Heart left ventricle (tissue), 16 donors: Measurements from ENCODE around the gene STXBP2. TPM values are rescaled to one million over a fixed set of nuclear protein-coding genes. Genes with fewer than 3 reads are reported as not detected.

ENCODE experiments used
- ATAC-seq, 4 donors: fragments of 200-7000 bp; cut with Tn5 transposase; one replicate each; pipeline ENCODE4 v1.9.1; 2020 to 2022; ENCODE audit warnings: moderate library complexity in 4 of 4, mild to moderate bottlenecking in 3 of 4, moderate number of reproducible peaks in 1 of 4
- DNase-seq, 5 donors: peaks; one replicate each; pipeline ENCODE4 v3.0.0-alpha.2; 2020
- H3K27ac ChIP-seq, 12 donors: fragments of 200-600 bp; sonication (generic) in 4 of 12; one replicate each; pipeline versions ENCODE4 v1.5.0 to v1.8.0; 2016 to 2022; ENCODE audit warnings: mild to moderate bottlenecking in 2 of 12
- H3K27me3 ChIP-seq, 9 donors: fragments of 200-600 bp; sonication (generic) in 2 of 9; one replicate each; pipeline versions ENCODE4 v1.5.1 to v1.8.0; 2016 to 2022; ENCODE audit warnings: mild to moderate bottlenecking in 3 of 9
- H3K36me3 ChIP-seq, 9 donors: fragments of 200-600 bp; sonication (generic) in 2 of 9; one replicate each; pipeline versions ENCODE4 v1.5.0 to v1.8.0; 2018 to 2022; ENCODE audit warnings: mild to moderate bottlenecking in 2 of 9
- H3K4me1 ChIP-seq, 12 donors: fragments of 200-600 bp; sonication (generic) in 4 of 12; one replicate each; pipeline versions ENCODE4 v1.5.0 to v1.8.0; 2016 to 2022; ENCODE audit warnings: mild to moderate bottlenecking in 3 of 12
- H3K4me3 ChIP-seq, 12 donors: fragments of 200-600 bp; sonication (generic) in 4 of 12; one replicate each; pipeline versions ENCODE4 v1.5.0 to v1.8.0; 2017 to 2022; ENCODE audit warnings: mild to moderate bottlenecking in 9 of 12, moderate library complexity in 4 of 12
- H3K9me3 ChIP-seq, 12 donors: fragments of 200-600 bp; sonication (generic) in 4 of 12; one replicate each; pipeline versions ENCODE4 v1.5.0 to v1.8.0; 2016 to 2022; ENCODE audit warnings: mild to moderate bottlenecking in 1 of 12
- POLR2A ChIP-seq, 2 donors: fragments of 450-650 bp; IDR thresholded peaks; one replicate each; pipeline ENCODE4 v1.6.1; 2017; ENCODE audit warnings: antibody characterized with exemption in 2 of 2, mild to moderate bottlenecking in 2 of 2, moderate library complexity in 2 of 2
- WGBS, 4 donors: extraction: QIAGEN DNeasy Blood & Tissue Kit in 2 of 4; methylation state at CpG; one replicate each; pipeline versions ENCODE4 v1.1.5 to v1.1.7; 2013 to 2018; 5-methylcytosine and 5-hydroxymethylcytosine counted together
- intact Hi-C, 10 donors: fragments of 100-400 bp; cut with DNase I; formaldehyde crosslinking; loops; one replicate each; pipeline versions ENCODE4 v1.11.1 to v1.14.2; 2022
- polyA plus RNA-seq, 2 donors: library from polyadenylated mRNA; stranded (reverse); fragments of 200-250 nt; gene quantifications; one replicate each; pipeline ENCODE4 v1.2.3, GENCODE V29; 2013
- total RNA-seq, 9 donors: library from RNA; depleted of rRNA in 2 of 9; stranded (reverse); fragments of >200 nt in 2 of 9; fragmentation: NEBNext Ultra II Directional in 3 of 9; extraction: Animal tissue kit (Norgen Biotek cat#: 25700) in 3 of 9; gene quantifications; one replicate each; pipeline versions ENCODE4 v1.1.0 to v1.2.4, GENCODE V29; 2016 to 2023
- TF ChIP-seq, protein P1 (sequence below), 12 donors: fragments of 200-600 bp; sonication (generic) in 4 of 12; IDR thresholded peaks; one replicate each; pipeline versions ENCODE4 v1.5.0 to v1.8.0; 2018 to 2022; ENCODE audit warnings: antibody characterized with exemption in 12 of 12, mild to moderate bottlenecking in 5 of 12
- donor health status: ischemic (EF 13 %, LVEDD 7.1; RV severe dilation, severe dysfunction).
- donor health status: healthy with polysubstance abuse.
- donor health status: DM: no; HTN: yes; CAD: no.
- donor health status: DM: no; HTN: no; CAD: no.
- donor health status: ischemic (EF 25% LVEDD 6.9; RV normal size, moderate dysfunction).
- donor health status: ischemic (EF 25% LVEDD 5.7; RV mildly dilated, moderate dysfunction).
- donor health status: healthy.
- donor health status: DM: yes; HTN: yes; CAD: no.
- donor health status: ischemic (EF 35%, LVEDD 5.7; RV mildly dilated, moderate dysfunction).
- donor health status: nonischemic (EF 11% LVEDD 7.7; RV severe dilation, severe dysfunction).
- donor health status: DM: yes; HTN: yes; CAD: no.
- donor health status: PGD.
- donor health status: ischemic (EF 29% LVEDD 5.4; RV normal size, mild dysfunction).
- donor health status: nonischemic (EF 23%, LVEDD 6.1; RV moderate dilation, normal function).

STXBP2 gene
- total and polyA plus RNA-seq, 11 donors: 1.2 to 46.7 (median 4.7) TPM

GRCh38 chr19:7633698-7634097, 3.2 kb upstream of the STXBP2 start, which contains the start of gene PCP2:
TSS of gene PCP2 (minus strand) at chr19:7633719. CDS start at chr19:7633457, 262 bp downstream.
- 37 to 65% (median 45%) methylated on average over 1 to 2 of the region's 2 CpGs; no CpG with 5 or more reads in 1 of the 4 donors for WGBS, 4 donors
- H3K9me3 ChIP-seq: no peaks in the 10 kb centered on the region
- peaks cover 0 to 12% (median 0%) of the 10 kb centered on the region in 9 donors for H3K36me3 ChIP-seq
- intact Hi-C loops: no loop called here
- H3K27ac ChIP-seq: no peak within 1 kb of the TSS
- ATAC-seq: no peak
- peaks cover 2 to 33% (median 16%) of the 10 kb centered on the region in 9 donors for H3K27me3 ChIP-seq
- TF ChIP-seq, protein P1, sequence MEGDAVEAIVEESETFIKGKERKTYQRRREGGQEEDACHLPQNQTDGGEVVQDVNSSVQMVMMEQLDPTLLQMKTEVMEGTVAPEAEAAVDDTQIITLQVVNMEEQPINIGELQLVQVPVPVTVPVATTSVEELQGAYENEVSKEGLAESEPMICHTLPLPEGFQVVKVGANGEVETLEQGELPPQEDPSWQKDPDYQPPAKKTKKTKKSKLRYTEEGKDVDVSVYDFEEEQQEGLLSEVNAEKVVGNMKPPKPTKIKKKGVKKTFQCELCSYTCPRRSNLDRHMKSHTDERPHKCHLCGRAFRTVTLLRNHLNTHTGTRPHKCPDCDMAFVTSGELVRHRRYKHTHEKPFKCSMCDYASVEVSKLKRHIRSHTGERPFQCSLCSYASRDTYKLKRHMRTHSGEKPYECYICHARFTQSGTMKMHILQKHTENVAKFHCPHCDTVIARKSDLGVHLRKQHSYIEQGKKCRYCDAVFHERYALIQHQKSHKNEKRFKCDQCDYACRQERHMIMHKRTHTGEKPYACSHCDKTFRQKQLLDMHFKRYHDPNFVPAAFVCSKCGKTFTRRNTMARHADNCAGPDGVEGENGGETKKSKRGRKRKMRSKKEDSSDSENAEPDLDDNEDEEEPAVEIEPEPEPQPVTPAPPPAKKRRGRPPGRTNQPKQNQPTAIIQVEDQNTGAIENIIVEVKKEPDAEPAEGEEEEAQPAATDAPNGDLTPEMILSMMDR (IDR thresholded peaks at IDR 0.05): no peak
- no peak for TF ChIP-seq POLR2A (IDR thresholded peaks at IDR 0.05)
- H3K4me1 ChIP-seq: peaks cover 3 to 47% (median 13%) of the 10 kb centered on the region in 12 donors
- DNase-seq: no peak
- H3K4me3 ChIP-seq: no peak within 1 kb of the TSS

DNA sequence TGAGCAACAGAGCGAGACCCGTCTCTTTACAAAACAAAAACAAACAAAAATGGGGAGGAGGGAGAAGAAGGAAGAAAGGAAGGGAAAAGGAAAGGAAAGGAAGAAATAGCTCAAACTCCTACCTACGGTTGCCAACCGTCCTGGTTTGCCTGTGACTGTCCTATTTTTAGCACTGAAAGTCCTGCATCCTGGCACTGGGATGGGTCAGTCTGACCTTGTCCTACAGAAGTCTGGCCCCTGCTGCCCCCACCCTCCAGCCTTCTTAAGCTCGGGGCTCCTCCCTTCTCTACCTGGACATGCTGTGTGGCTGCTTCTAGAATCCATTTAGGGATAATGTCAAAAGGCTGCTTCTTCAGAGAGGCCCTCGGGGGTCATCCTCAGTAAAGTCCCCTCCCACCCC, 1.2 kb upstream of the STXBP2 start:
- H3K9me3 ChIP-seq: no peaks in the 10 kb centered on the region
- WGBS, 4 donors: 34 to 49% (median 40%) methylated on average over 6 of the region's 6 CpGs
- H3K27ac ChIP-seq: no peak overlapping the region
- peaks cover 0 to 36% (median 5%) of the 10 kb centered on the region in 12 donors for H3K4me1 ChIP-seq
- peaks cover 2 to 38% (median 17%) of the 10 kb centered on the region in 9 donors for H3K27me3 ChIP-seq
- peaks cover 0 to 12% (median 0%) of the 10 kb centered on the region in 9 donors for H3K36me3 ChIP-seq
- DNase-seq (no peak), ATAC-seq (peak in 1 of 4 donors; percentile 25)
- TF ChIP-seq POLR2A (IDR thresholded peaks at IDR 0.05): no peak
- TF ChIP-seq, protein P1 (IDR thresholded peaks at IDR 0.05): no peak
- intact Hi-C loops: no loop called here
- H3K4me3 ChIP-seq: no peak overlapping the region

DNA sequence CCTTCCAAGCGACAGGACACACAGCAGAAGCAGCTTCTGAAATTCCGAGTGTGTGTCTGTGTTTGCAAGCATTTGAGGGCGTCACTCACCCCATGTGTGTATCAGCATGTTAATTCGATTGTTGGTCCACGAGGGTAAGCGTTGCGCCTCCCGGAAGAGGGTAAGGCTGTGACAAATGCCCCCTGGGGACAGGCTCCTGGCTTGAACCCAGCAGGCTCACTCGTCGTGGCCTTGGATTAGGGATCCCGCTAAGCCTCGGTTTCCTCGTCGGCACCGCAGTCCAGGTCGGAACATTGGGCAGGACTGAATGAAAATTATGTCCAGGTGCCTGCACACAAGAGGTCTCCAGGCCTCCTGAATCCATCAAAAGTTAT, 606 bp upstream of the STXBP2 start:
- intact Hi-C loops: no loop called here
- peak overlapping the region in 5 of 12 donors; percentile 35 to 75 (median 42) for H3K4me3 ChIP-seq
- H3K27ac ChIP-seq: peak overlapping the region in 1 of 12 donors; percentile 90
- H3K36me3 ChIP-seq: peaks cover 0 to 12% (median 0%) of the 10 kb centered on the region in 9 donors
- peaks cover 2 to 38% (median 17%) of the 10 kb centered on the region in 9 donors for H3K27me3 ChIP-seq
- DNase-seq: peak in 2 of 5 donors; percentile 9 to 49
- no peak for ATAC-seq
- no peaks in the 10 kb centered on the region for H3K9me3 ChIP-seq
- TF ChIP-seq, protein P1 (IDR thresholded peaks at IDR 0.05): no peak
- no peak for TF ChIP-seq POLR2A (IDR thresholded peaks at IDR 0.05)
- 61 to 71% (median 67%) methylated on average over 7 to 16 of the region's 16 CpGs for WGBS, 4 donors
- H3K4me1 ChIP-seq: peaks cover 0 to 29% (median 0%) of the 10 kb centered on the region in 12 donors

GRCh38 chr19:7637374-7638256, 705 bp downstream of the STXBP2 start:
- WGBS, 4 donors: 32 to 50% (median 34%) methylated on average over 20 to 30 of the region's 30 CpGs
- TF ChIP-seq POLR2A (IDR thresholded peaks at IDR 0.05): no peak
- TF ChIP-seq, protein P1 (IDR thresholded peaks at IDR 0.05): no peak
- DNase-seq: peak in 3 of 5 donors; percentile 54 to 79 (median 56)

More at GRCh38 chr19:7637374-7638256, 705 bp downstream of the STXBP2 start:
- Histone ChIP-seq H3K36me3 (peaks cover 0 to 2% (median 0%) of the 10 kb centered on the region in 9 donors), H3K27me3 (peaks cover 2 to 38% (median 17%) of the 10 kb centered on the region in 9 donors), H3K4me3 (peak overlapping the region in 11 of 12 donors; percentile 11 to 75 (median 37)), H3K9me3 (no peaks in the 10 kb centered on the region), H3K27ac (peak overlapping the region in 6 of 12 donors; percentile 6 to 90 (median 28)), H3K4me1 (peaks cover 0 to 27% (median 0%) of the 10 kb centered on the region in 12 donors)
- intact Hi-C loops: no loop called here
- ATAC-seq: peak in 3 of 4 donors; percentile 28 to 64 (median 60)
